DMS53 treated with DMSO at 0.1 percent for 48 hours (cell line): ENCODE results near the gene RASGEF1C.

ENCODE experiments used
- DNase-seq: peaks from one replicate; lab custom pipeline; 2025; ENCODE audit not compliant: unreplicated experiment; lab: John Stamatoyannopoulos, UW

RASGEF1C gene

DNA sequence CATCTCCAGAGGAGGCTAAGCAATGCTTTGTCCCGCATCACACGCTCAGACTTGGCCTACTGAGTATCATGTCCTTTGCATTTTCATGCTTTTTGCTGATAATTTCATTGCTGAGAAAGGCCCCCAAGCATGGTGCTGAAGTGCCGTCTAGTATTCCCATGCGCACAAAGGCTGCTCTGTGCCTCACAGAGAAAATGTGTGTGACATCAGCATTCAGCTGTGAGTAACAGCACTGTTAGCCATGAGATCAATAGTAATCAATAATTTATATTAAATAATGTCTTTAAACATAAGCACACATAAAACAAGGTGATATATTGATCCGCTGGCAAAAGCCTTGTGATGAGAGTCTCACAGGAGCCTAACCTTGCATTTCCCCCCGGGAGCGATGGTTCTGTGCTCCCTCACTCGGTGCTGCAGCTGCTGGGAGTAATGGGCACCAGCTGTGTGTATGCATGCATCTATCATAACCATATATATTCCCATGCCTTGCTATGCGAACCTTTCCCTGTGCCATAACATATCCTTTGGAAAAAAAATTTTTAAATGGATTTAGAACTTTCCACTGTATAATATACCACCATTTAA is 87.1 kb downstream of the RASGEF1C start:
- DNase-seq: no peak

DNA sequence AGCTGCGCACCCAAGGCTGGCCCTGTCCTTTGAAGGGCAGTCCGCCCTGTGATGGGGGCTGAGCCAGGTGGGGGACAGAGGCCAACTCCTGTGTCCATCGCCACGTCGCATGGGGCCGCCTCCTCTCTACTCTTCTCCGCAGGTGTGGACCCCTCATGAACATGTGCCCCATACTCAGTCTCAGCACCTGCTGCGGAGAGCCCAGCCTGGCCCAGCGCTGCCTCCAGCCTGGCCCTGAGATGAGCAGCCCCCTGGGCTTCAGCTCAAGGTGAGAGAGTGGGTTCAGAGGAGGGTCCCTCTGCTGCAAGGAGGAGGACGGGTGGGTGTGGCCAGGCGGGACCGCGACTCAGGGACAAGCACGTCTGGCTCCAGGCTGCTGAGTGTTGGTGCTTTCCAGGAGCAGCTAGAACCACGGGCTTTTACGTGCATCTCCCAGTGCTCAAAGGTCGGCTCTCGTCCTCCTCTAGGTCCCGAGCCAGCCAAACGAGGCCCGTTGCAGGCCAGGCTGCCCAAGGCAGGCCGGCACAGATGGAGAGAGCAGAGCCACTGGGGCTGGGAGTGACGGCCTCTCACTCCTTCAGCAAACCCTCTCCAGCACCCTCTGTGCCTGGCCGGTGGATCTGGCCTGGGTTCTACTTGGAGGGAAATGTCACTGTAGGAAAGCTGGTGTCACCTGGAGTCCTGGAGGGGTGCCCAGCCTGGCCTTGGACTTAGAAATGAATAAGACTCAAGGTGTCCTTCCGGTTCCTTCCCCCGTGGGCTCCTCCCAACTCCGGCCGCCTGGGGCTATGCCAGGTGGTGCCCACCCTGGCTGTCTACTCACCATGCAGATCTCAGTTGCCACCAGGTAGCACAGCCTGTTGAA is 88.5 kb downstream of the RASGEF1C start:
- DNase-seq: no peak

DNA sequence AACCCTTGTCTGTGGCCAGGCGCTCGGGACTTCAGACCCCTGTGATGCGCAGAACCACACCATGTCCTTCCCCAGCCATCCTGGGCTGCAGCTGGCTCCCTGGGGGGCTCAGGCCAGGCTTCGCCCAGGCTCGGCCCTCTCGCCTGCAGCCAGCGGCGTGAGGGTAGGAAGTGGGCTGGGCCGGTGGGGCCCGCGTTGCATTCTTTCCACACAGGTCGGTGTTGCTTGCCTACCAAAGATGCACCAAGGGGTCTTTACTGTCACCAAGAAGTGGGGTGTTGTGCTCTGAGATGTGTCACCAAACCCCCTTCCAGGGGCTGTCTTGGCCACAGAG is 89.1 kb downstream of the RASGEF1C start:
- DNase-seq: no peak

DNA sequence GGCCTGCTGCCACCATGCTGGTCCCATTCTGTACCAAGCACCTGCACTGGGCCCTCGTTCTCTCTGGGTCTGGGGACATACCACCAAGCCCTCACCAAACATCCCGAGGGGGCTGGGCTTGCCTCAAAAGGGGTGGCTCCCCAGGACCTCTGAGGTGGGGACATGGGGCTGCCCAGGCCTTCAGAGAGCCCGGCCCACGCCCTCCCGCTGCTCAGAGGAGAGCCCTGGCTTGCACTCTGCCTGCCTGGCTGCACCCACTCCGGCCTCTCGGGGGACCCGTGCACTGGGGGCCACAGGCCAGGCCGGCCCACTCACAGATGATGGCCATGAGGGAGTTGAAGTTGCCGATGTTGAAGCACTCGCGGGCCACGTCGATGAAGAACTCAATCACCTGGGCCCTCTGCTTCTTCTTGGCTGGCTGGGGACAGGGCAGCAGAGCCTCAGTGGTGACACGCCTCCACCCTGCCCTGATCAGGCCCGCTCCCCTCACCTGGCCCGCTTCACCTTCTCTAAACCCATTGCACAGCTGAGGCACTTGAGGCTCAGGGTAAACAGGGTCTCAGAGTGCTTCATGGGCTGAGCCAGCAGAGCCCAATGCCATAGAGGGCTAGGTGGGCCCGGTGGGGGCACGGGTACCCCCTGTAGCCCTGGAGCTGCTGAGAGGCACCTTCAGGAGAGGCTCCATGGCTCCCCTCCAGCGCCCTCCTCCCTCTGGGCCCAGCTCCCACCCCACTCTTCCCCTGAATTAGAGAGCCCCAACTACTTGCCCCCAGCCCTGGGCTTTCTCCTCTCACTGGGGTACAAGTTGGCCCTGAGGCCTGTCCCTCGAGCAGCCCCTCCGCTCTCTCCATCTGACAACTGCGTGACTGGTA is 89.7 kb downstream of the RASGEF1C start:
- no peak for DNase-seq

DNA sequence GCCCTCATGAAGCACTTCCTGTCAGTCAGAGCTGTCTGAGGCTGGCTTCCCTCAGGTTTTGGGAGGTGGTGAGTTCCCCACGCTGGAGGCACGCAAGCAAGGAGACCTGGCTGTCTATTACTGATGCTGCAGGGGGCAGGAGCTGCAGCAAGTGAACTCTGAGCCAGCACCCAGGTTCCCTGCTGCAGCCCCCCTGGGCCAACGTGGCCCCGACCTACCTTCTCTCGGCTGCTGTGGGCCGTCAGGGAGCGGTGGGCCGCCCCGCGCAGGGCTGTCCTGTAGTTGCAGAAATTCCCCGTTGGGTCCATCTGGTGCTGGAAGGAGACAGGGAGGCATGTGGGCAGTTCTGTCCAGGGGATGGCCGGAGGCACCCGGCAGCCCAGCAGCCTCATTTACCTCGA is 90.6 kb downstream of the RASGEF1C start:
- no peak for DNase-seq

DNA sequence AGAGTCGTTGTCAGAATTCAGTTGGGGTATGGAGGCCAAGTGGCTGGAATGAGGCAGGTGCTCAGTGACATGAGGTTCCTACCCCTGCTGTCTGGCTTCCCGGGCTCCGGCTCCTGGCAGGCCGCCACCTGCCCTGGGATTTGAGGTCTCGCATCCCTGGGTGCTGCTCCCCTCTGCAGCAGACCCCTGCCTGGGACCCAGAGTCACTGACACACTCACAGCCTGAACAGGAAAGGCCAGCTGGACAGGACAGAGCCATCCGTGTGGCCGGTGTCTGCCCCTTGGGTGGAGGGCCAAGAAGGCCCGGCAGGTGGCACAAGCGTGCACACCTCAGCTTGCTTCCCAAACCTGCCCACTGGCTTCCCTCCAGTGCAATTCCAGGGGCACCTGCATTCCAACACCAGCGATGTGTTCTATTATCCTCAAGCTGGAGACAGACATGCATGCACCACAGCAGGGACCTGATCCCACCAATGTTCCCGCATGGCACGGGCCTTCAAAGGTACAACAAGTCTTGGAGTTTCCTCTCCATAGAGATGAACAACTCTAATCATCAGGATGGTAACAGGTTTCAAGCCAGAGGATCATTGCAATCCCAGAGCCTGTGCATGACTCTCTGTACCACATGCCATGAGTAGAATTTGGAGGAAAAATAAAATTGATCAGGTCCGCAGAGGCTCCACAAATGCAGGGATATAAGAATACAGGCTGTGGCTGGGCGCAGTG is 91.8 kb downstream of the RASGEF1C start:
- no peak for DNase-seq

DNA sequence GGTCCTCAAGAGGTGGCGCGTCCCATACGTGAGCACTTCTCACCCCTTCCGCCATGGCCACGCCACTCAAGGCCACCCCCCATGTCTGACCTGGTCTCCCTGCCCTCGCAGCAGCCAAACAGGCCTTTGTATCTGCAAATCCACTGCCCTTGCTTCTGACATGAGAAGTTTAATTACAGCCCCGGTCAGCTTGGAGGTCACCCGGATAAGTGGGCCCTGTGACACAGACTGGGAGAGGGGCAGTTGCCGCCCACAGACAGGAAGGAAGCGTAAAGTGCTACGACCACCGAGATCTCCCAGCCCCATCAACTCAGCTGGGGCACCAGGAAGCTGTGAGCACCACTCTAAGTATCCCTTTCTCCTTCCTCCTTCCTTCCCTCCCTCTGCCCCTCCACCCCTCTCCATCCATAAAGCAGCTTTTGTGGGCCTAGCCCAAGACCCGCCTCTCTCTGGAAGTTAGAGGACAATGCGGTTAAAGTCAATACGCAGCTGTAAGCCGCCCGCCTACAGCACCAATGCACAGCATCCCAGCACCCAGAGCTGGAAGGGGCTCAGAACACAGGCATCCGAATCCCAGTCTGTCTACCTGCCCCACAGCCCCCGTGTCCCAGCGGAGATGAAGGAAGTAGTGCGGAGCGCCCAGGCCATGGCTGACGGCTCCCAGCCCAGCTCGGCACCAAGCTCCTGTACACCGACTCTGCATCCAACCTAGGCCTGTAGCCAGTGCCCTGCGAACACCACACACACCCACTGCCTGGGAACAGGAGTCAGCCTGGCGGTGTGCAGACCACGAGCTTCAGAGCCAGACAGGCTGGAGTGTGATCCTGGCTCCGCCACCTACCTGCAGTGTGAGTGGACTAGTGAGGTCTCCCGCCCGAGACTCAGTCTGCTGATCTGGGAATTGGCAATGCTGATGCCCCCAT is 92.7 kb downstream of the RASGEF1C start:
- no peak for DNase-seq

DNA sequence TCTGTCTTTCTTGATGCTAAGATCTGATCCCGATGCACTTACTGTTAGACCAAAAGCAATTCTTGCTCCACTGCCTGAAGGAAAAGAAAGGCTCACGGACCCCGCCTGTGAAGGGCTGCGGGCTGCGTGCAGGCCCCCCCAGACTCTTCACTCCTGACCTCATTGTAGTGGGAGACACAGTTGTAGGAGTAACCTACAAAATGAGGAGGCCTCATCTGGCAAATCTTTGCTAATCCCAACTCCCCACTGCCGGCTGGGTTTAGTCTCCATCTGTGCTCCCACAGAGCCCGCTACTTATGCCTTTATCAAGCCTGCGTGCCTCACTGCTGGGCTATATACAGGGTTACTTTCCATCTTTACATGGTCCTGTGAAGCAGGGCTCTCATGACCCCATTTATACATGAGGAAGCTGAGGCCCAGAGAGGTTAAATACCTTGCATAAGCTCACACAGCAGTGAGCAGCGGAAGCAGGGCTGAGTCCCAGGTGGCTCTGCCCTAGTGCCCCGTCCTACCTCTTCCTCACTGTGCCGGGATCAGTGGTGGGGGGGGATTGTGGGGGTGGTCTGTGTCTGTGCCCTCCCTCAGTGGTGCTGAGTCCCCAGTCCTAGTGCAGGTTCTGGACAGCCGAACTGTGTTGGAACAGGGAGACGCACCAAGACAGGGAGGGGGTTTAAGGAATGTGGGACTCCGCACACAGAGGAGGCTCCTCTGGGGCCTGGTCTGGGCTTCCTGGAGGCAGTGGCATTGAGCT is 93.5 kb downstream of the RASGEF1C start:
- DNase-seq: no peak

DNA sequence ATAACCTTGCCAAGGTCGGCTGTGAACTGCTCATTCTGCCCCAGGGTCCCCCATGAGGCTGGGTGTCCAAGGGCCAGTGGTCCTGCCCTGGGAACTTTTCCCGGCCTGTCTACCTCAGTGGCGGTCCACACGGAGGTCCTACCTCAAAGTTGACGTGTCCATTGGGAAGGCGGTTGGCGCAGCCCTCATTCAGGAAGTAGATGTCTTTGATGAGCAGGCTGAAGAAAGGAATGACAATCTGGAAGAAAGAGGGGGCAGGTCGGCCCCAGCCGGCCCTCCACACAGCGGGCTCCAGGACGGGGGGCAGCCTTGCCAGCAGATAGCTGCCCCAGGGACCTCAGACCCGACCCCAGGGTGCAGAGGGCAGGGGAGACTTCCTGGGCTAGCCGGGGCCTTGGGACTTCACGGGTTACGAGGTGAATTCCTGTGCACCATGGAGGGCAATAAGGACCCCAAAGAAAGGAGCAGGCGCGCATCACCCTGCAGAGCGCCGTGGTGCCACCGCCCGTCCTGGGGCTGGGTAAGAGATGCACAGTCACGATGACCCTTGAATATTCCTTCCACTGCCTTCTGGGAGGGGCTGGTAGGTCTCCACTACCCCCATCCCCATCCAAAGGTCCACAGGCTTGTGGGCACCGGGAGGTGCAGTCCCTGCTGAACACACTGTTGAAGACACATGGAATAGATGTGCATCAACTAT is 94.6 kb downstream of the RASGEF1C start:
- no peak for DNase-seq

DNA sequence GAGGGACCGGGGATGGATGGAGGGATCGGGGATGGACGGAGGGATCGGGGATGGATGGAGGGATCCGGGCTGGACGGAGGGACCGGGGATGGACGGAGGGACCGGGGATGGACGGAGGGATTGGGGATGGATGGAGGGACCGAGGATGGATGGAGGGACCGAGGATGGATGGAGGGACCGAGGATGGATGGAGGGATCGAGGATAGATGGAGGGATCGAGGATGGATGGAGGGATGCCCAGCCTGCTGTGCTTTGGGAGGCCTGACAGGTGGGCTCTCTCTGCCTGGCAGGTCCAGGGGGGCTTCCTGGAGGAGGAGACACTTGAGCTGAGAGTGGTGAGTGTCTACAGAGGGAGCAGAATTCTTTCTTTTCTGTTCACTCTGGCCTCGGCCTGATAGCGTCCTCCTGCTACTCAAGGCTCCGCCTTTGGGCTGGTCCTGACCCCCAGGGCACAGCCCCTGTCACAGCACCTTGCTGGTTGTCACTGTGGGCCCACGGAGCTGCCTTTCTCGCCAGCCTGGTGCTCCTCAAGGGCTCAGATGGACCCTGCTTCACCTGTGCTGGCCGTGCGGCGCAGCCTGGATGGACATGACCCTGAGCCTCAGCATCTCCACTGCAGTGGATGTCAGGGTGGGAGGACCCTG is 95.2 kb downstream of the RASGEF1C start:
- no peak for DNase-seq

DNA sequence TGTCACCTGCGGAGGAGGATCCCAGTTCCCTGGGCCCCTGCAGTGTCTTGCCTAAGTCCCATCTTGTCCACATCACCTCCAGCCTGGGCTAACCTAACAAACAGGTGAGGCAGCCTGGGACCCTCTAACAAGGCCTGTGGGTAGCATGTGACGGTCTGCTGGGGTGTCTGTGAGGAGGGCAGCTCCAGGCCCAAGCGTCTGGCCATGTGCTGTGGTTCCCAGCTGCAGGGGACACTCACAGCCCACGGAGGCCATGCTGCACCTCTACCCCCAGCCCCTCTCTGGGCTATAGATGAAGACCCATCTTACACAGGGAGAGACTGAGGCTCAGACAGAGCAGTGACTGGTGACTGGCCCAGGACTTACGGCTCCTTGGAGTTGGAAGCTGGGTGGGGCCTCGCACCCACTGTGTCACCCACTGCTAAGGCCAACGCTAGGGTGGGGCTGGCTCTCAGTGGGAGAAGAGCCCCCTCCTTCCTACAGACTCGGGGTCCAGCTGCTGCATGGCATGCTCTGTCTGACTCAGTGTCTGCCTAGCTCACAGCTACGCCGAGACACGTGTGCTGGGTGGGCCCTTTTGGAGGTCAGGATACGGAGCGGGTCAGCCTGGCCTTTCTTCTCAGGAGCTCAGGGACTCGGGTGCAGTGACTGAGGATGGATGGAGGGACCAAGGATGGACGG is 96.7 kb downstream of the RASGEF1C start:
- DNase-seq: no peak

DNA sequence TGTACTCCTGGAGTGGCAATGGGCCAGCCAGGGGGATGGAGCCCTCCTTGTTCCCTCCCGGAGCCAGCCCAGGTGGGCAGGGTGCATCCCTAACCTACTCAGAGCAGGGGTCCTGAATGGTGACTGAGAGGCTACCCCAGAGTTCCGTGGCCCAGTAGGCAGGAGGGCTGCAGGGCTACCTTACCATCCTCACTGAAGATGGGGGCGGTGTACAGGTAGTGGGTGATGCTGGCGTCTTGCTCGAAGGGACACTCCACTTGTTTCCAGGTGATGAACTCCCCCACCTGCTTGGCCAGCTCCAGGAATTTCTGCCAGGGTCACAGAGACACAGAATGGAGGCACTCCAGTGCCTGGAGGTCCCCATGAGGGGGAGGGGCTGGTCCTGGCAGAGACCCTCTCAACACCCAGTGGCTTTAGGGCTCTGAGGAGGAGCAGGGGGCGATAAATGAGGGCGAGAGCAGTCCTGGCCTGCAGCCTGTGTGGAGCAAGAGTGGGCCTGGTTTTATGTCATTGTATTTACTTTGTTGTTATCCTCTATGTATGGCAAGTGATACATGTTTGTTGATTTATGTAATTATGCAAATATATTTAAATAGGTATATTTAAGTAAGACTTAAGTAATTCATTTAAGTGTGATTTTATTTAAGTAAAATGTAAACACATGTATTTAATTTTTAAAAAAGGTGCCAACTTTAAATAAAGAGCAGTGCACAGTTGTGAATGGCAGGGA is 97.6 kb downstream of the RASGEF1C start:
- DNase-seq: no peak

DNA sequence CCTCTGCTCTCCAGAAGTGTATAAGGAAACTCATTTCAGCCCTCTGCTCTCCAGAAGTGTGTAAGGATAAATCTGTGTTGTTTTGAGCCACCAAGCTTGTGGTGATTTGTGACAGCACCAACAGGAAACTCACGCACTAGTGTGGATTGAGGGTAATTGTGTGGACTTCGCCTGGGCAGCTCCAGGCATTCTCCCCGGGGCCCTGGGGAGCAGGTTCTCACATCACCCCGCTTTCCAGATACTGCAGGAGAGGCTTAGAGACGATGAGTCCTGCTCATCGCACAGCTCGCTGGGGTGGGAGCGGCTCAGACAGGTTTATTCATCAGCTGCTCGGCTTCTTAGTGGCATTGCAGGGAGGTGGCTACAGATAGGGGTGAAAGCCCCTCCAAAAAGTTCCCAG is 99.1 kb downstream of the RASGEF1C start:
- no peak for DNase-seq

DNA sequence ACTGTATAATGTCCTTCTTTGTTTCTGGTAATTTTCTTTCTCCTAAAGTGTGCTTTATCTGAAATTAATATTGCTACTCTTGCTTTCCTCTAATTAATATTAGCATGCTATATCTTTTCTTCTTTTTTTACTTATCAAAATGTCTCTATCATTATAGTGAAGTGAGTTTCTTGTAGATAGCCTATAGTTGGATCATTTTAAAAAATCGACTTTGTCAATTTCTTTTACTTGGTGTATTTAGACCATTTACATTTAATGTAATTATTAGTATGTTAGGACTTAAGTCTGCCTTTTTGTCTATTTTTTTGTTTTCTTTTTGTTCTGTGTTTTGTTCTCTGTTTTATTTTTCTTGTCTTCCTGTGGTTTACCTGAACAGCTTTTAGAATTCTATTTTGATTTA is 102.0 kb downstream of the RASGEF1C start:
- DNase-seq: no peak

DNA sequence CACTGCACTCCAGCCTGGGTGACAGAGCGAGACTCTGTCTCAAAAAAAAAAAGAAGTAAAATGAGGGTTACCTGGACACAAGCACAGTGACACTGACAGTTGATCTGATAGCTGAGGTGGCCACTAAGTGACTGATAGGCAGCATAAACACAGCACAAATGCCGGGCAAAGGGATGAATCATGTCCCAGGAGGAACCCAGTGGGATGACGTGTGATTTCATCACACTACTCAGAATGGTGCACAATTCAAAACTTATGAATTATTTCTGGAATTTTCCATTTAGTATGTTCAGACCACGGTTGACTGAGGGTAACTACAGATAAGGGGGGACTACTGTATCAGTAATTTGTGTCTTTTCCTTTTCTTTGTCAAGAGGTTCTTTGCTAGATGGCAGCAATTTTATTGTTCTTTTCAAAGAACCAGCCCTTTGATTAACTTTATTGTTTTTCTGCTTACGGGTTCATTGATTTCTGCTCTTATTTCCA is 103.1 kb downstream of the RASGEF1C start:
- no peak for DNase-seq

DNA sequence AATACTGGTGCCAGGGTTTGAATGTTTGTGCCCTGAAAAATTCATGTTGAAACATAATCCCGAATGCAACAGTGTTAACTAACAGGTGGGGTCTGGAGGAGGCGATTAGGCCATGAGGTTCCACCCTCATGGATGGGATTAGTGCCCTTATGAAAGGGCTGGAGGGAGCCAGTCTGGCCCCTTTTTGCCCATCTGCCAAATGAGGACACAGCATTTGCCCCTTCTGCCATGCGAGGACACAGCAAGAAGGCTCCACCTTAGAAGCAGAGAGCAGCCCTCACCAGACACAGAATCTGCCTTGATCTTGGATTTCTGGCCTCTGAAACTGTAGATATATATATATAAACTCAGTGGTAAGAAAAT is 104.9 kb downstream of the RASGEF1C start:
- no peak for DNase-seq
